H9 (cell line): ENCODE results near the gene MCU. TPM values are rescaled to one million over a fixed set of nuclear protein-coding genes. Genes with fewer than 3 reads are reported as not detected.

Experiments used
- DNase-seq: peaks from one replicate; pipeline ENCODE4 v3.0.0-alpha.2; 2017
- H2AFZ ChIP-seq: one replicate; pipeline ENCODE4 v1.6.1; 2013; ENCODE audit warnings: mild to moderate bottlenecking, low read length, control low read depth, moderate library complexity
- H2AK5ac ChIP-seq: 2 replicates; pipeline ENCODE4 v1.6.1; 2013; ENCODE audit warnings: low read length, control low read depth, mixed read lengths; ENCODE audit not compliant: insufficient read length
- H2BK120ac ChIP-seq: one replicate; pipeline ENCODE4 v1.6.1; 2013; ENCODE audit warnings: low read depth, mild to moderate bottlenecking, low read length, control low read depth, inconsistent platforms; ENCODE audit not compliant: poor library complexity, severe bottlenecking
- H2BK12ac ChIP-seq: 2 replicates; pipeline ENCODE4 v1.6.1; 2013; ENCODE audit warnings: low read length, control low read depth, mixed read lengths, low read depth; ENCODE audit not compliant: insufficient read length
- H2BK15ac ChIP-seq: 2 replicates; pipeline ENCODE4 v1.6.1; 2013; ENCODE audit warnings: low read depth, low read length, control low read depth
- H2BK20ac ChIP-seq: one replicate; pipeline ENCODE4 v1.6.1; 2013; ENCODE audit warnings: low read depth, mild to moderate bottlenecking, low read length, control low read depth, inconsistent platforms; ENCODE audit not compliant: poor library complexity, severe bottlenecking
- H2BK5ac ChIP-seq: 2 replicates; pipeline ENCODE4 v1.6.1; 2013; ENCODE audit warnings: low read length, control low read depth, mixed read lengths; ENCODE audit not compliant: insufficient read length
- H3K14ac ChIP-seq: 2 replicates; pipeline ENCODE4 v1.6.1; 2013; ENCODE audit warnings: low read length, control low read depth; ENCODE audit not compliant: insufficient read depth
- H3K18ac ChIP-seq: 2 replicates; pipeline ENCODE4 v1.6.1; 2013; ENCODE audit warnings: low read depth, mild to moderate bottlenecking, mixed read lengths, low read length, control low read depth; ENCODE audit not compliant: insufficient read length
- H3K23ac ChIP-seq: 2 replicates; pipeline ENCODE4 v1.6.1; 2013; ENCODE audit warnings: low read length, control low read depth, mixed read lengths, low read depth; ENCODE audit not compliant: insufficient read length
- H3K23me2 ChIP-seq: 2 replicates; pipeline ENCODE4 v1.6.1; 2013; ENCODE audit warnings: low read depth, mild to moderate bottlenecking, mixed read lengths, low read length, control low read depth; ENCODE audit not compliant: insufficient read length, poor library complexity, severe bottlenecking
- H3K27ac ChIP-seq: 2 replicates; pipeline ENCODE4 v1.5.1; 2013; ENCODE audit warnings: low read length, control low read depth, mixed read lengths, low read depth; ENCODE audit not compliant: insufficient read length
- H3K27me3 ChIP-seq: 2 replicates; pipeline ENCODE4 v1.6.1; 2013; ENCODE audit warnings: low read length, control low read depth, inconsistent platforms; ENCODE audit not compliant: insufficient read depth
- H3K4ac ChIP-seq: 2 replicates; pipeline ENCODE4 v1.6.1; 2013; ENCODE audit warnings: low read depth, mild to moderate bottlenecking, control low read depth, inconsistent platforms, low read length, moderate library complexity
- H3K4me1 ChIP-seq: 2 replicates; pipeline ENCODE4 v1.6.1; 2013; ENCODE audit warnings: low read length, control low read depth, inconsistent platforms; ENCODE audit not compliant: insufficient read depth
- H3K4me2 ChIP-seq: 2 replicates; pipeline ENCODE4 v1.6.1; 2013; ENCODE audit warnings: low read length, control low read depth, mixed read lengths; ENCODE audit not compliant: insufficient read length, insufficient read depth
- H3K56ac ChIP-seq: 2 replicates; pipeline ENCODE4 v1.6.1; 2013; ENCODE audit warnings: low read depth, mild to moderate bottlenecking, mixed read lengths, low read length, control low read depth; ENCODE audit not compliant: insufficient read length
- H3K79me1 ChIP-seq: 2 replicates; pipeline ENCODE4 v1.6.1; 2013; ENCODE audit warnings: low read depth, mild to moderate bottlenecking, moderate library complexity, low read length, control low read depth, inconsistent platforms; ENCODE audit not compliant: insufficient read depth, poor library complexity, severe bottlenecking
- H3K79me2 ChIP-seq: 2 replicates; pipeline ENCODE4 v1.6.1; 2013; ENCODE audit warnings: low read length, control low read depth, inconsistent platforms; ENCODE audit not compliant: insufficient read depth
- H3K9ac ChIP-seq: 2 replicates; pipeline ENCODE4 v1.6.1; 2013; ENCODE audit warnings: low read length, control low read depth, mixed read lengths; ENCODE audit not compliant: insufficient read length; ENCODE audit errors: extremely low read depth
- H3K9me3 ChIP-seq: one replicate; pipeline ENCODE4 v1.6.1; 2013; ENCODE audit warnings: low read depth, low read length, inconsistent platforms; ENCODE audit not compliant: control insufficient read depth
- H3T11ph ChIP-seq: one replicate; pipeline ENCODE4 v1.6.1; 2013; ENCODE audit warnings: mild to moderate bottlenecking, low read length, control low read depth, inconsistent platforms
- H4K20me1 ChIP-seq: one replicate; pipeline ENCODE4 v1.6.1; 2013; ENCODE audit not compliant: control insufficient read depth, insufficient read length, insufficient read depth
- H4K5ac ChIP-seq: 2 replicates; pipeline ENCODE4 v1.6.1; 2013; ENCODE audit warnings: low read depth, mild to moderate bottlenecking, mixed read lengths, low read length, control low read depth; ENCODE audit not compliant: insufficient read length
- H4K8ac ChIP-seq: replicated peaks from 2 replicates; pipeline ENCODE4 v1.6.1; 2013; ENCODE audit warnings: low read length, control low read depth, mixed read lengths, low read depth; ENCODE audit not compliant: insufficient read length
- H4K91ac ChIP-seq: 2 replicates; pipeline ENCODE4 v1.6.1; 2013; ENCODE audit warnings: low read depth, mild to moderate bottlenecking, moderate library complexity, mixed read lengths, low read length, control low read depth; ENCODE audit not compliant: insufficient read length
- H3K27ac Mint-ChIP-seq, 3 experiments: 2 replicates in 2 of 3; 3 replicates in 1 of 3; pipeline ENCODE4 v1.8.0; 2020 to 2021; ENCODE audit warnings: mixed read lengths in 3 of 3, mild to moderate bottlenecking in 1 of 3, moderate library complexity in 1 of 3
- H3K27me3 Mint-ChIP-seq: 2 replicates; pipeline ENCODE4 v1.8.0; 2021; ENCODE audit warnings: low read depth, mild to moderate bottlenecking, moderate library complexity, mixed read lengths
- H3K36me3 Mint-ChIP-seq, 3 experiments: 2 replicates in 2 of 3; 3 replicates in 1 of 3; pipeline ENCODE4 v1.8.0; 2020 to 2021; ENCODE audit warnings: low read depth in 3 of 3, mixed read lengths in 3 of 3; ENCODE audit not compliant: insufficient read depth in 1 of 3
- H3K4me1 Mint-ChIP-seq, 2 experiments: 2 replicates each; pipeline ENCODE4 v1.8.0; 2020; ENCODE audit warnings: mixed read lengths in 2 of 2
- H3K4me3 Mint-ChIP-seq, 2 experiments: 2 replicates in 1 of 2; 3 replicates in 1 of 2; pipeline ENCODE4 v1.8.0; 2020 to 2021; ENCODE audit warnings: mild to moderate bottlenecking in 2 of 2, mixed read lengths in 2 of 2, moderate library complexity in 1 of 2
- H3K9me3 Mint-ChIP-seq, 2 experiments: 2 replicates in 1 of 2; 3 replicates in 1 of 2; pipeline ENCODE4 v1.8.0; 2020; ENCODE audit warnings: mild to moderate bottlenecking in 2 of 2, mixed read lengths in 2 of 2, moderate library complexity in 1 of 2
- CTCF ChIP-seq: fragments of 200-600 bp; sonication (generic); conservative IDR thresholded peaks from 3 replicates; pipeline ENCODE4 v1.8.0; 2021; ENCODE audit warnings: antibody characterized with exemption, mild to moderate bottlenecking
- WGBS: extraction: QIAGEN DNeasy Blood & Tissue Kit; methylation state at CpG from one replicate; pipeline ENCODE4 v1.1.7; 2013; ENCODE audit warnings: missing lambda C conversion rate, low lambda C conversion rate, mixed read lengths; ENCODE audit not compliant: insufficient read length; ENCODE audit errors: extremely low coverage; 5-methylcytosine and 5-hydroxymethylcytosine counted together
- total RNA-seq: library from RNA; stranded (reverse); gene quantifications from 2 replicates; pipeline ENCODE4 v1.2.1, GENCODE V29; 2021

The MCU gene
- total RNA-seq, 1 experiment from 2014 or later: 36.6 TPM

DNA sequence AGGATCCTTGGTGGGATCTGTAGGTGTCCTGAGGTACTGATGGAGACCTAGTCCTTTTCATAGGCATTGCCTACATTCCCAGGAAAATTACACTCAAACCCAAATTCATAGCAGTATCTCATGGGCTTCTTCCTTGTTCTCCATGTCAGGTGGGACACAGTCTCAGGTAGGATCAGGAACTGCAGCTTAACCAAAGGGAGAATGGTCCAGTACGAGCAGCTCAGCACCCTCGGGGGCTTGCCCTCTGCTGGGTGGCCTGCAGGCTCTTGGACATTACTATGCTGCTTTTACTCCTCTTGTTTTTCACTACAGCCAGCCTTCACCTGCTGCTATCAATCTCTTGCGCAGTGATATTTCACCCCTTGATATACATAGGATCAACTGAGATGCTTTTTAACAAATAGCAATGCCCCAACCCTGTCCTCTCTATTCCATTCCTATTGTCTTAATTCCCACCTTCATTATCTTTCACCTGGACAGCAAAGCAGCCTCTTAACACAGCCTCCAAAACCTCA, 234.1 kb downstream of the MCU start:
- Mint-ChIP-seq H3K4me3 (no peak overlapping the region), H3K9me3 (peaks cover 0 to 7% of the 10 kb centered on the region in 2 experiments; a peak in 3 of 5 replicates), H3K4me1 (no peaks in the 10 kb centered on the region), H3K27ac (no peak overlapping the region), H3K27me3 (no peaks in the 10 kb centered on the region; the same call in 1 of the 2 replicates), H3K36me3 (peaks cover 0 to 1% (median 0%) of the 10 kb centered on the region in 3 experiments; a peak in 3 of 7 replicates)
- H2AFZ ChIP-seq: no peak overlapping the region
- no peak overlapping the region for H3T11ph ChIP-seq
- H3K27me3 ChIP-seq: no peaks in the 10 kb centered on the region
- H4K5ac ChIP-seq: no peak overlapping the region
- WGBS: no CpG with 5 or more reads among the region's 3 CpGs
- no peak overlapping the region for H2BK120ac ChIP-seq
- no peak overlapping the region for H3K4me2 ChIP-seq
- H3K23ac ChIP-seq: no peak overlapping the region
- no peak for DNase-seq
- H2BK20ac ChIP-seq: no peak overlapping the region
- H2AK5ac ChIP-seq: no peak overlapping the region
- no peak overlapping the region for H3K18ac ChIP-seq
- H3K27ac ChIP-seq: no peak overlapping the region
- no peak for TF ChIP-seq CTCF
- no peak overlapping the region for H2BK5ac ChIP-seq
- H4K20me1 ChIP-seq: no peaks in the 10 kb centered on the region
- H3K79me2 ChIP-seq: no peaks in the 10 kb centered on the region
- H3K79me1 ChIP-seq: no peaks in the 10 kb centered on the region
- H3K9me3 ChIP-seq: no peaks in the 10 kb centered on the region
- H3K9ac ChIP-seq: no peak overlapping the region
- H4K91ac ChIP-seq: no peak overlapping the region
- H3K4ac ChIP-seq: no peak overlapping the region
- H3K56ac ChIP-seq: no peak overlapping the region
- H3K14ac ChIP-seq: no peak overlapping the region
- H3K4me1 ChIP-seq: no peaks in the 10 kb centered on the region
- H3K23me2 ChIP-seq: no peaks in the 10 kb centered on the region
- H4K8ac ChIP-seq: no peak overlapping the region
- no peak overlapping the region for H2BK12ac ChIP-seq
- H2BK15ac ChIP-seq: no peak overlapping the region
